NCI-H510A (cell line): Measurements from ENCODE around the gene USP17L11.
"Not testable (repeated sequence)": the region's sequence is repeated elsewhere in the genome, so short reads cannot be mapped to it uniquely, and the experiment has no call there.

Experiments
- DNase-seq: peaks from one replicate; lab custom pipeline; 2025; lab: John Stamatoyannopoulos, UW

The USP17L11 gene

GRCh38 chr4:9215105-9215504, at the start of gene USP17L11:
Gene USP17L11 (plus strand): TSS chr4:9215405. CDS start chr4:9215405, 0 bp downstream.
- not testable (repeated sequence) for DNase-seq

GRCh38 chr4:9165990-9166389, 49.2 kb upstream of the USP17L11 start:
- not testable (repeated sequence) for DNase-seq

GRCh38 chr4:9169791-9170459, 45.3 kb upstream of the USP17L11 start, which contains the start of gene FAM90A26:
Gene FAM90A26 (plus strand): TSS chr4:9170409. CDS start chr4:9173173, 2,764 bp downstream.
- not testable (repeated sequence) for DNase-seq

DNA sequence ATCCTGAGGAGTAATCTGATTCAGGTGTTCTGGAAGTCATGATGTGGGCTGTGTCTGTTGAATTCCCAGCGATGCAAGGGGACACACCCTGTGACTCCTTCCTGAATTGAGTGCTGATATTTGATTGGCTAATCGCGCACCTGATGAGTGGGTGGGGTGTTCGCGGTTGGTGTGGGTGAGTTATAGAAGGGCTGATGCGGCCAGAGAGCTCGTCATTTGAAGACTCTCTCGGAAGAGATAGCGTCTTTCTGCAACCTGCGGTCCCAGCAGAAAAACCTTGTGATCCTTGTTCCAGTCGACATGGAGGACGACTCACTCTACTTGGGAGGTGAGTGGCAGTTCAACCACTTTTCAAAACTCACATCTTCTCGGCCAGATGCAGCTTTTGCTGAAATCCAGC, 4.8 kb upstream of the USP17L11 start, which contains the start of gene USP17L10:
Gene USP17L10 (plus strand): TSS at position 301 of the 400 bp plus-strand sequence. CDS start 0 bp downstream, at position 301.
- not testable (repeated sequence) for DNase-seq

- DNase-seq: not testable (repeated sequence)
Measured at GRCh38 chr4:9214701-9215100, 504 bp upstream of the USP17L11 start.

DNA sequence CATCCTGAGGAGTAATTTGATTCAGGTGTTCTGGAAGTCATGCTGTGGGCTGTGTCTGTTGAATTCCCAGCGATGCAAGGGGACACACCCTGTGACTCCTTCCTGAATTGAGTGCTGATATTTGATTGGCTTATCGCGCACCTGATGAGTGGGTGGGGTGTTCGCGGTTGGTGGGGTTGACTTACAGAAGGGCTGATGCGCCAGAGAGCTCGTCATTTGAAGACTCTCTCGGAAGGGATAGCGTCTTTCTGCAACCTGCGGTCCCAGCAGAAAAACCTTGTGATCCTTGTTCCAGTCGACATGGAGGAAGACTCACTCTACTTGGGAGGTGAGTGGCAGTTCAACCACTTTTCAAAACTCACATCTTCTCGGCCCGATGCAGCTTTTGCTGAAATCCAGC, 4.6 kb downstream of the USP17L11 start, which contains the start of gene USP17L12:
Gene USP17L12 (plus strand): TSS at position 301 of the 400 bp plus-strand sequence. CDS start 0 bp downstream, at position 301.
- not testable (repeated sequence) for DNase-seq

- DNase-seq: not testable (repeated sequence)
Measured at GRCh38 chr4:9224596-9224995, 9.4 kb downstream of the USP17L11 start, which contains the start of gene USP17L13. Gene USP17L13 (plus strand): TSS chr4:9224896. CDS start chr4:9224896, 0 bp downstream.

- DNase-seq: not testable (repeated sequence)
Measured at GRCh38 chr4:9230249-9230648, 15.0 kb downstream of the USP17L11 start.

DNA sequence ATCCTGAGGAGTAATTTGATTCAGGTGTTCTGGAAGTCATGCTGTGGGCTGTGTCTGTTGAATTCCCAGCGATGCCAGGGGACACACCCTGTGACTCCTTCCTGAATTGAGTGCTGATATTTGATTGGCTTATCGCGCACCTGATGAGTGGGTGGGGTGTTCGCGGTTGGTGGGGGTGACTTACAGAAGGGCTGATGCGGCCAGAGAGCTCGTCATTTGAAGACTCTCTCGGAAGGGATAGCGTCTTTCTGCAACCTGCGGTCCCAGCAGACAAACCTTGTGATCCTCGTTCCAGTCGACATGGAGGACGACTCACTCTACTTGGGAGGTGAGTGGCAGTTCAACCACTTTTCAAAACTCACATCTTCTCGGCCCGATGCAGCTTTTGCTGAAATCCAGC, 18.9 kb downstream of the USP17L11 start, which contains the start of gene USP17L15:
Gene USP17L15 (plus strand): TSS at position 301 of the 400 bp plus-strand sequence. CDS start 0 bp downstream, at position 301.
- DNase-seq: not testable (repeated sequence)

- DNase-seq: not testable (repeated sequence)
Measured at GRCh38 chr4:9238461-9238860, 23.3 kb downstream of the USP17L11 start.

DNA sequence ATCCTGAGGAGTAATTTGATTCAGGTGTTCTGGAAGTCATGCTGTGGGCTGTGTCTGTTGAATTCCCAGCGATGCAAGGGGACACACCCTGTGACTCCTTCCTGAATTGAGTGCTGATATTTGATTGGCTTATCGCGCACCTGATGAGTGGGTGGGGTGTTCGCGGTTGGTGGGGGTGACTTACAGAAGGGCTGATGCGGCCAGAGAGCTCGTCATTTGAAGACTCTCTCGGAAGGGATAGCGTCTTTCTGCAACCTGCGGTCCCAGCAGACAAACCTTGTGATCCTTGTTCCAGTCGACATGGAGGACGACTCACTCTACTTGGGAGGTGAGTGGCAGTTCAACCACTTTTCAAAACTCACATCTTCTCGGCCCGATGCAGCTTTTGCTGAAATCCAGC, 28.4 kb downstream of the USP17L11 start, which contains the start of gene USP17L17:
Gene USP17L17 (plus strand): TSS at position 301 of the 400 bp plus-strand sequence. CDS start 0 bp downstream, at position 301.
- DNase-seq: not testable (repeated sequence)

- not testable (repeated sequence) for DNase-seq
Measured at GRCh38 chr4:9247953-9248680, 32.9 kb downstream of the USP17L11 start, which contains the start of gene USP17L18. Gene USP17L18 (plus strand): TSS chr4:9248630. CDS start chr4:9248630, 0 bp downstream.

DNA sequence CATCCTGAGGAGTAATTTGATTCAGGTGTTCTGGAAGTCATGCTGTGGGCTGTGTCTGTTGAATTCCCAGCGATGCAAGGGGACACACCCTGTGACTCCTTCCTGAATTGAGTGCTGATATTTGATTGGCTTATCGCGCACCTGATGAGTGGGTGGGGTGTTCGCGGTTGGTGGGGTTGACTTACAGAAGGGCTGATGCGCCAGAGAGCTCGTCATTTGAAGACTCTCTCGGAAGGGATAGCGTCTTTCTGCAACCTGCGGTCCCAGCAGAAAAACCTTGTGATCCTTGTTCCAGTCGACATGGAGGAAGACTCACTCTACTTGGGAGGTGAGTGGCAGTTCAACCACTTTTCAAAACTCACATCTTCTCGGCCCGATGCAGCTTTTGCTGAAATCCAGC, 37.9 kb downstream of the USP17L11 start, which contains the start of gene USP17L19:
Gene USP17L19 (plus strand): TSS at position 301 of the 400 bp plus-strand sequence. CDS start 0 bp downstream, at position 301.
- not testable (repeated sequence) for DNase-seq

- not testable (repeated sequence) for DNase-seq
Measured at GRCh38 chr4:9257824-9258223, 42.6 kb downstream of the USP17L11 start, which contains the start of gene USP17L20. Gene USP17L20 (plus strand): TSS chr4:9258124. CDS start chr4:9258124, 0 bp downstream.

DNA sequence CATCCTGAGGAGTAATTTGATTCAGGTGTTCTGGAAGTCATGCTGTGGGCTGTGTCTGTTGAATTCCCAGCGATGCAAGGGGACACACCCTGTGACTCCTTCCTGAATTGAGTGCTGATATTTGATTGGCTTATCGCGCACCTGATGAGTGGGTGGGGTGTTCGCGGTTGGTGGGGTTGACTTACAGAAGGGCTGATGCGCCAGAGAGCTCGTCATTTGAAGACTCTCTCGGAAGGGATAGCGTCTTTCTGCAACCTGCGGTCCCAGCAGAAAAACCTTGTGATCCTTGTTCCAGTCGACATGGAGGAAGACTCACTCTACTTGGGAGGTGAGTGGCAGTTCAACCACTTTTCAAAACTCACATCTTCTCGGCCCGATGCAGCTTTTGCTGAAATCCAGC, 47.4 kb downstream of the USP17L11 start, which contains the start of gene USP17L21:
Gene USP17L21 (plus strand): TSS at position 301 of the 400 bp plus-strand sequence. CDS start 0 bp downstream, at position 301.
- not testable (repeated sequence) for DNase-seq
